PC-9 (cell line): ENCODE measurements around the gene RPAP2. TPM values are rescaled to one million over a fixed set of nuclear protein-coding genes. Genes with fewer than 3 reads are reported as not detected.

ENCODE experiments used
- BruUV-seq: library from RNA; stranded (reverse); fragments of 400-500 nt; replicated peaks from 2 replicates; lab custom pipeline; 2021; lab: Mats Ljungman, UMichigan
- CTCF ChIA-PET: fragments of 300-600 bp; sonication (Branson Sonifier 250); formaldehyde crosslinking; loops from one replicate; lab custom pipeline; 2022; ENCODE audit warnings: antibody characterized with exemption; lab: Charles Lee
- POLR2A ChIA-PET: fragments of 300-600 bp; sonication (Branson Sonifier 250); formaldehyde crosslinking; loops from one replicate; lab custom pipeline; 2022; ENCODE audit warnings: antibody characterized with exemption; ENCODE audit not compliant: unreplicated experiment; lab: Charles Lee
- DNase-seq, 2 experiments: peaks; one replicate each; pipeline versions ENCODE4 v3.0.0 to v3.0.0-alpha.2; 2015 to 2022; ENCODE audit warnings: mixed read lengths in 1 of 2
- H2AFZ ChIP-seq: fragments of 200-600 bp; sonication (generic); 2 replicates; pipeline ENCODE4 v1.8.1; 2017; ENCODE audit warnings: antibody characterized with exemption
- H3F3A ChIP-seq: fragments of 200-600 bp; sonication (generic); 2 replicates; pipeline ENCODE4 v1.8.1; 2017; ENCODE audit warnings: antibody characterized with exemption, mild to moderate bottlenecking, low read depth; ENCODE audit not compliant: insufficient read depth
- H3K27ac ChIP-seq: fragments of 200-600 bp; sonication (generic); 2 replicates; pipeline ENCODE4 v1.6.1; 2016; ENCODE audit warnings: mixed run types
- H3K27me3 ChIP-seq: fragments of 200-600 bp; sonication (generic); 2 replicates; pipeline ENCODE4 v1.6.1; 2016; ENCODE audit warnings: low read depth, mixed run types; ENCODE audit not compliant: insufficient read depth
- H3K36me3 ChIP-seq: fragments of 200-600 bp; sonication (generic); 2 replicates; pipeline ENCODE4 v1.6.1; 2016; ENCODE audit warnings: low read depth, mixed run types
- H3K4me1 ChIP-seq: fragments of 200-600 bp; sonication (generic); replicated peaks from 2 replicates; pipeline ENCODE4 v1.6.1; 2016; ENCODE audit warnings: mixed run types; ENCODE audit not compliant: insufficient read depth
- H3K4me2 ChIP-seq: fragments of 200-600 bp; sonication (generic); 2 replicates; pipeline ENCODE4 v1.6.1; 2017; ENCODE audit warnings: mixed run types
- H3K4me3 ChIP-seq: fragments of 200-600 bp; sonication (generic); 2 replicates; pipeline ENCODE4 v1.6.1; 2016; ENCODE audit warnings: mixed run types
- H3K79me2 ChIP-seq: fragments of 200-600 bp; sonication (generic); 2 replicates; pipeline ENCODE4 v1.6.1; 2017; ENCODE audit warnings: low read depth, mixed run types
- H3K9me2 ChIP-seq: fragments of 200-600 bp; sonication (generic); 2 replicates; pipeline ENCODE4 v1.8.1; 2017; ENCODE audit warnings: mild to moderate bottlenecking; ENCODE audit not compliant: insufficient read depth
- H3K9me3 ChIP-seq: fragments of 200-600 bp; sonication (generic); 2 replicates; pipeline ENCODE4 v1.8.1; 2016; ENCODE audit warnings: low read depth; ENCODE audit not compliant: insufficient read depth
- H4K20me1 ChIP-seq: fragments of 200-600 bp; sonication (generic); 2 replicates; pipeline ENCODE4 v1.8.1; 2017; ENCODE audit not compliant: insufficient read depth
- CTCF ChIP-seq: fragments of 200-600 bp; sonication (generic); conservative IDR thresholded peaks from 2 replicates; pipeline ENCODE4 v1.6.1; 2017; ENCODE audit warnings: mixed run types, antibody characterized with exemption, mild to moderate bottlenecking, moderate library complexity
- EZH2 ChIP-seq: fragments of 200-600 bp; sonication (generic); IDR thresholded peaks from 2 replicates; pipeline ENCODE4 v1.8.0; 2017; ENCODE audit warnings: antibody characterized with exemption, low read depth
- intact Hi-C: fragments of 100-400 bp; cut with micrococcal nuclease; formaldehyde crosslinking; loops from one replicate; pipeline ENCODE4 v1.10.0; 2022; ENCODE audit not compliant: unreplicated experiment
- total RNA-seq: library from RNA; stranded (reverse); gene quantifications from 2 replicates; pipeline ENCODE4 v1.2.3, GENCODE V29; 2021

RPAP2 gene
- total RNA-seq, 1 experiment from 2014 or later = 20.3 TPM

- ChIA-PET CTCF (interaction anchor here (0.6 to 1.0 kb wide), 6 partner anchors 10 to 1066 kb away, joined by 3 to 11 read pairs (median 4); partner anchors contain the start of gene GFI1), POLR2A (interaction anchor here (0.5 kb wide), 1 partner anchor 778 kb away, joined by 4 read pairs; no protein-coding TSS in a partner anchor)
- Histone ChIP-seq H3K27me3 (no peaks in the 10 kb centered on the region), H3F3A (peaks cover 5% of the 10 kb centered on the region; the same call in 1 of the 2 replicates), H3K9me3 (no peaks in the 10 kb centered on the region), H4K20me1 (no peaks in the 10 kb centered on the region), H3K4me2 (no peak overlapping the region), H3K4me1 (no peaks in the 10 kb centered on the region), H3K4me3 (no peak overlapping the region), H3K36me3 (peaks cover 14% of the 10 kb centered on the region; the same call in 1 of the 2 replicates), H3K9me2 (no peaks in the 10 kb centered on the region), H3K27ac (no peak overlapping the region), H2AFZ (no peak overlapping the region), H3K79me2 (no peaks in the 10 kb centered on the region)
- TF ChIP-seq CTCF = peak; percentile 92
- TF ChIP-seq EZH2 = no peak
- peak in 1 of 2 experiments; percentile 45 for DNase-seq
- intact Hi-C loops = loop anchor here (1.0 kb wide), 1 partner anchor 289 kb away; no protein-coding TSS in a partner anchor
- no TSS peak for BruUV-seq
Measured at GRCh38 chr1:92310185-92310597, 11.3 kb downstream of the RPAP2 start.

- H3K27me3 ChIP-seq = no peaks in the 10 kb centered on the region
- H3F3A ChIP-seq = no peaks in the 10 kb centered on the region
- H3K27ac ChIP-seq = no peak overlapping the region
- DNase-seq = no peak
- no peaks in the 10 kb centered on the region for H3K9me3 ChIP-seq
- H4K20me1 ChIP-seq = no peaks in the 10 kb centered on the region; the same call in 1 of the 2 replicates
- no peaks in the 10 kb centered on the region for H3K9me2 ChIP-seq
- BruUV-seq = no TSS peak
- TF ChIP-seq EZH2 = no peak
- no peak for TF ChIP-seq CTCF
- no peak overlapping the region for H2AFZ ChIP-seq
- no peaks in the 10 kb centered on the region for H3K79me2 ChIP-seq
- H3K4me1 ChIP-seq = no peaks in the 10 kb centered on the region
- no peak overlapping the region for H3K4me2 ChIP-seq
- H3K36me3 ChIP-seq = peaks cover 5% of the 10 kb centered on the region; the same call in 1 of the 2 replicates
- intact Hi-C loops = no loop called here
- POLR2A ChIA-PET = interaction anchor here (0.6 kb wide), 1 partner anchor 306 kb away, joined by 3 read pairs; no protein-coding TSS in a partner anchor
- CTCF ChIA-PET = interaction anchor here (0.7 kb wide), 1 partner anchor 34 kb away, joined by 8 read pairs; no protein-coding TSS in a partner anchor
- H3K4me3 ChIP-seq = no peak overlapping the region
Measured at GRCh38 chr1:92314024-92314423, 15.2 kb downstream of the RPAP2 start.

GRCh38 chr1:92315766-92316599 is 17.1 kb downstream of the RPAP2 start:
- no peaks in the 10 kb centered on the region for H3K9me3 ChIP-seq
- H3K27me3 ChIP-seq = no peaks in the 10 kb centered on the region
- no peaks in the 10 kb centered on the region; the same call in 1 of the 2 replicates for H4K20me1 ChIP-seq
- H3K4me1 ChIP-seq = no peaks in the 10 kb centered on the region
- POLR2A ChIA-PET = no interaction called here
- TF ChIP-seq CTCF (no peak), EZH2 (no peak)
- H3K36me3 ChIP-seq = peaks cover 8% of the 10 kb centered on the region; the same call in 1 of the 2 replicates
- H3F3A ChIP-seq = no peaks in the 10 kb centered on the region
- H3K27ac ChIP-seq = no peak overlapping the region
- H2AFZ ChIP-seq = no peak overlapping the region
- no peak overlapping the region for H3K4me3 ChIP-seq
- no peaks in the 10 kb centered on the region for H3K79me2 ChIP-seq
- H3K9me2 ChIP-seq = no peaks in the 10 kb centered on the region
- H3K4me2 ChIP-seq = no peak overlapping the region
- DNase-seq = no peak
- no TSS peak for BruUV-seq
- intact Hi-C loops = no loop called here
- CTCF ChIA-PET = no interaction called here
